ENCODE data around the gene ACER2.

The ACER2 gene

DNA sequence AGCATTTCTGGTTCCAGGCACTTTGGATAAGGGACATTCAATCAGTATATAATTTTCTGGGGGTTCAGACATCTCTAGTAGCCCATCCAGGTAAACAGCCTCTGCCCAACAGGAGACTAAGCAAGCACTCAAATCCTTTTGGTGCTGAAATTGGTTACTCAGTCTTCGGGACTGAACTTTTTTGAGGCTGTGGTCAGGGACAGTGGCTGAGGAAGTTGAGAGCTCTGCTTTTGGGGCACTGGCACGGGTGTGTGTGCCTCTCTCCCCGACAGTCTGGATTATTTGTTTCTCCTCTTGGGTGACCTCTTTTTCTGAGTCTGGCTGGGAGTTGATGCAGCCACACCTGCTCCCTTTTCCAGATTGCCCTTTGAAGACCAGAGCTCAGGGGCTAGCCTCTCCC lies 47.6 kb downstream of the ACER2 start:
- DNase-seq (ENCODE audit: low spot score) = no peak

- DNase-seq (ENCODE audit: low spot score) = peak; percentile 75
Observed at GRCh38 chr9:19456996-19457692, 48.3 kb downstream of the ACER2 start.

DNA sequence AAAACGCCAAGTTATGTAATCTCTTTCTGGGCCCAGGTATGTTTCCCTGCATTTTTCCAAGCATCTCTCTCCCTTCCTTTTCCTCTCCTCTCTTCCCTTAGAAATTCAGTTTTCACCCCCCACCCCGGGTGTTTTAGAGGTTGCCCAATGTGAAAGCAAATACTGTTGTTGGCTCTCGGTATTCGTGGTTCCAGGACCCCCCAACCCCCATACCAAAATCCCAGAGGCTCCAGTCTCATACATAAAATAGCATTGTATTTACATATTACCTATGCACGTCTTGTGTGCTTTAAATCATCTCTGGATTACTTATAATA lies 48.8 kb downstream of the ACER2 start:
- DNase-seq (ENCODE audit: low spot score) = no peak

DNA sequence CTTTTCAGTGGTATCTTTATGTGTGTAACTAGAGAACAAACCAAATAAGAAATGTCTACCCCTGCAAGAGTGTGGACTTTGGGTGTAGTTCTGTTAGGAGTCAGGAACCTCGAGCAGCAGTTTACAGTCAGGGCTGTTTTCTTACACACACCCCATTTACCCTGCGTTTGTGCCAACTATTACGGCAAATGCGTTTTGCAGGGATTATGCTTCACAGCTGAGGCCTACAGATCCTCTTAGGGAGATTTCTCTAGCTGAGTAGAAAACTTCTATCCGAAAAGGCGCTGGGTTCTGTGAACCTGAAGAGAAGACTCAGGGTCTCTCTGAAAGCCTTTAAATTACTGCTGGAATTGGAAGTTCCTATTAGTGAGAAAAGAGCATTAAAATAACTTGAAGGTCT lies 51.4 kb downstream of the ACER2 start:
- no peak for DNase-seq (ENCODE audit: low spot score)

DNA sequence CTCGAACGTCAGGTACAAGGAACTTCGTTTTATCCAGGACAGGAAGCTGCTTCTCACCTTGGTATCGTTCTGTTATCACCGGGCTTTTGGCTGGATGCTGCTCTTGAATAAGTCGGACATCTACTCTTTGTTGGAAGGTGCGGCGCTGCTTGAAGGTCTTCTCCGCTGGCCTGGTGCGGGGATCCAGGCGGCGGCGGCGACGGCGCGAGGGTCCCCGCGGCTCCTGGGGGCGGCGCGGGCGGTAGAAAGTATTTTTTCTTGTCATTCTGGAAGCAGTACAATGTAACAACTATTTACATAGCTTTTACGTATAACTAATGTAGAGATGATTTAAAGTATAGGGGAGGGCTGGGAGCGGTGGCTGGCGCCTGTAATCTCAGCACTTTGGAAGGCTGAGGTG lies 52.3 kb downstream of the ACER2 start:
- no peak for DNase-seq (ENCODE audit: low spot score)

GRCh38 chr9:19464061-19464763 lies 55.4 kb downstream of the ACER2 start:
- DNase-seq (ENCODE audit: low spot score) = no peak

GRCh38 chr9:19464764-19465585 lies 56.2 kb downstream of the ACER2 start:
- peak; percentile 85 for DNase-seq (ENCODE audit: low spot score)

- DNase-seq (ENCODE audit: low spot score) = no peak
Observed at GRCh38 chr9:19465586-19466279, 56.9 kb downstream of the ACER2 start.

DNA sequence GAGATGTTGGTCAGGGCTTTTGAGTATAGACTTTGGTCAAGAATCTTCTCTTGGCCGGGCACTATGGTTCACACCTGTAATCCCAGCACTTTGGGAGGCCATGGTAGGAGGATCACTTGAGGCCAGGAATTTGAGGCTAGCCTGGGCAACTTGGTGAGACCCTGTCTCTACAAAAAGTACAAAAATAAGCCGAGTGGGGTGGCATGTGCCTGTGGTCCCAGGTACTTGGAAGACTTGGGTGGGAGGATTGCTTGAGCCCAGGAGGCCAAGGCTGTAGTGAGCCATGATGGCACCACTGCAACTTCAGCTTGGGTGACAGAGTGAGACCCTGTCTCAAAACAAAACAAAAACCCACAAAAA lies 57.5 kb downstream of the ACER2 start:
- no peak for DNase-seq (ENCODE audit: low spot score)

- DNase-seq (ENCODE audit: low spot score) = no peak
Observed at GRCh38 chr9:19469271-19469670, 60.5 kb downstream of the ACER2 start.

GRCh38 chr9:19470567-19470966 lies 61.8 kb downstream of the ACER2 start:
- DNase-seq (ENCODE audit: low spot score) = no peak

DNA sequence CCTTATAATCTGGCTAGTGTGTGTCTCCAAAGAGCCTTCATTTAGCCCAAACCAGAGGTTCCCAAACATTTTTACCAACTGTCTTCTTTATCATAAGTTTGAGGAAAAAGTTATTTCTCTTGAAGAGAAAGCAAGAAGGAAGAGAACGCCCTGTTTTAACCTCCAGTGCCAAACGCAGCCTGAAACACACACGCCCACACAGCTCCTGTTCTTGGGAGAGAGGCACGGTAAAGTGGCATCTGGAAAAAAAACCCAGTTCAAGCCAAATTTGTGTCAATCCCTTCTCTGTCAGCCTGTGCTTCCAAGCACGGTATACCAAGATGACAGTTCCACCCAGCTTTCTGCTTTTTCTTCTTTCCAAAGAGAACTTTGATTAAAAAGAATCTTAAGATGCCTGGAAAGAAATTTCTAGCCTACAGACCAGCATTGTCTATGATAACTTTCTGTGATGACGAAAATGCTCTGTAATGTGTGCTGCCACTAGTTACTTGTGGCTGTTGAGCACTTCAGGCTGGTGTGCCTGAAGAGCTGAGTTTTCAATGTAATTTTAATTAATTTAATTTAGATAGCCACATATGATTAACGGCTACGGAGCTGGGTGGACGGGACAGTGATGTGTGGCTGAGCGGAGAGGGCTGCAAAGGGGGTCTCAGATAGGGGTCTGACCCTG lies 62.3 kb downstream of the ACER2 start:
- DNase-seq (ENCODE audit: low spot score) = no peak

- DNase-seq (ENCODE audit: low spot score) = peak; percentile 34
Observed at GRCh38 chr9:19471737-19472648, 63.2 kb downstream of the ACER2 start.

DNA sequence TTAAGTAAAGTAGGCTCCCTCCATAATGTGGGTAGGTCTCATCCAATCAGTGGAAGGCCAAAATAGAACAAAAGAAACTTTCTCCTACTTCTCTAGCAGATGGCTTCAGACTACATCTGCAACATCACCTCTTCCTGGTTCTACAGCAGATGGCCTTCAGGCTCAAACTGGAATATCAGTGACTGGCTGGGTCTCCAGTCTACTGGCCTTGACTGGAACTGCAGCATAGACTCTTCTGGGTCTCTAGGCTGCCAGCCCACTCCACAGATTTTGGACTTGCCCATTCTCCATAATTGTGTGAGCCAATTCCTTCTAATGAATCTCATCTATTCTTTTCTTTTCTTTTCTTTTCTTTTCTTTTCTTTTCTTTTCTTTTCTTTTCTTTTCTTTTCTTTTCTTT lies 64.8 kb downstream of the ACER2 start:
- no peak for DNase-seq (ENCODE audit: low spot score)

- DNase-seq (ENCODE audit: low spot score) = no peak
Observed at GRCh38 chr9:19479874-19480273, 71.1 kb downstream of the ACER2 start.

DNA sequence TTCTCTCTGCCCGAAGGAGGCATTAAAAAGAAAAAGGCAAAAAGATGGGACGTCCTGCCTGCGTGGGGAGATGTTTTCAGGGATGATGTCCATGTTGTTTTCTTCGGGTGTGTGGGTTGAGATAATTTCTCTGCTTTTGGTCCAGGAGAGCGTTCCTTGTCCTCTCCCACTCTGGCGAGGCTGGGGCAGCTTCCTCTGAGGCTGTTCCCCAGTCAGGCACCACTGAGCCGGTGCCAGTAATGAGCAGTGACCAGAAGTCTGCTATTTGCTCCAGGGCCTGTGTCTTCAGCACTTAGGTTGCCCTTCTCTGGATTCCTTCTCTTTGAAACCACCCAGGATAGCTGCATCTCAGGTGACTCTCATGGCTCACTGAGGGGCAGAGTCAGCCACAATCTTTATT lies 71.5 kb downstream of the ACER2 start:
- no peak for DNase-seq (ENCODE audit: low spot score)

DNA sequence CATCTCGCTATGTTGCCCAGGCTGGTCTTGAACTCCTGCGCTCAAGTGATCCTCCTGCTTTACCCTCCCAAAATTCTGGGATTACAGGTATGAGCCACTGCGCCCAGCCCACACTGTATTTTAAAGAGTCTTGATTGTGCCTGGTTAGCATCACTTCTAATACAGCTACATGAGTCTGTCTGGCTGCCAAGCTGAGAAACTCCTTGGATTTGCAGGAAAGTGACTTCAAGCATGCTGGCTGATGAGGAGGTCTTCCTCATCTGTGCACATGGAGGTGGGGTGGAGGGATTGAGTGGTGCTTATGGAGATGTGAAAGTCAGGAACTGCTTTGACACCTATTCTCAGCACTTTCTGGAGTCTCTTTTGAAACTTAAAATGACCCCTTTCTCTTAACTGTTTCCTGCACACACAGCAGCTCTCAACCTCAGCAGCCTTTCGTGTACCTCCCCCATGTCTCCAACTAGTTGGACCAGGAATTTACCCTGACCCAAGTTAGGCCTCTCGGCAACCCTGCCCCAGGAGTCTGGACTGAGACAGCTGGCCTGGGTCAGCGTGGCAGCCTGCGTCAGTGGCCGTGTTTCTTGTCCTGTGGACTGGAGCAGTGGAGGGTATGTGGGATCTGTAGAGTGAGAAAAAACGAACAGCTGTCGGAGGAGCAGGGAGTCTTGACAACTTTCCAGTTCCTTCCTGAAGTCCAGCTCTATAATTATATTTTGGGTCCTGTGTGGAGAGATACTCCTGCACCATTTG lies 72.5 kb downstream of the ACER2 start:
- DNase-seq (ENCODE audit: low spot score) = no peak

DNA sequence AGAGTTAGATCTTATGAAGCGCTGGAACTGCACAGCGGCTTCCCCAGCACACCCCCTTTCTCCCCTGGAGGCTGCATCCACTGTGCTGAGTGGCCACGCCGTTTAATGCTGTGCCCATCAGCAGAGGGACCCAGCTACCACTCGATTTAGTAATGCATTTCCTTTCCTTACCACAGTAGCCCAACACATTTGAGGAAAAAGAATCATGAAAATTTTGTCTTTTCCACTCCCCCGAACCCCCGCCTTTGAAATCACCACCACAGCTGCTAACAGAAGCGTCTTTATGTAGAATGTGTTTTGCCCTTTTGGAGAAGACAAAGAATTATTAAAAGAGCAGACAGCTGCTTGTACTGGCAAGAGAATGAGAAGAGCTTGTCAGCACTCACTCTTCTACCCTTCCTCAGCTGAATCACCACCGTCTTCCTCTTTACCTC lies 73.2 kb downstream of the ACER2 start:
- DNase-seq (ENCODE audit: low spot score) = no peak

DNA sequence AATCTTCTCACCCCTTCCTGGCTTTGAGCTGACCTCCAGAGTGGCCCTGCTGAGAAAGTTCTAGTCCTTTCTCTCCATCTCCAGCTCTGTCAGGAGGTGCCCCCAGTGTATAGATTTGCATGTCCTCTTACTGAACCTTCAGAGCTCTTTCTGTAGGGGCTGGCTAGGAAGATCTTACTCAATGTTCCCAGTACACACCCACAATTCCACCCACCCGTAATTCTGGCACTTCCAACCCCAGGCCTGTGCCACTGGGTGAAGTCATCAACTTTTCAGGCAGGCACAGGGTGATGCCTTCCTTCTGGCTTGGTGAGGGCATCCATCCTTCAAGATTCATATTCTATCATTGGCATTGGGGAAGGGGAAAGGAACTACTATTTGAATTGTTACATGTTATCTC lies 75.9 kb downstream of the ACER2 start:
- DNase-seq (ENCODE audit: low spot score) = no peak

GRCh38 chr9:19485193-19485592 lies 76.4 kb downstream of the ACER2 start:
- no peak for DNase-seq (ENCODE audit: low spot score)

All from LoVo (cell line).